Pancreas (tissue), 10 donors: ENCODE data around the gene CHPF2. TPM values are rescaled to one million over a fixed set of nuclear protein-coding genes. Genes with fewer than 3 reads are reported as not detected.

ENCODE experiments used
- ATAC-seq, 4 donors: fragments of 200-7000 bp; cut with Tn5 transposase; one replicate each; pipeline versions ENCODE4 v1.8.0 to v1.9.1; 2020; ENCODE audit warnings: mild to moderate bottlenecking in 4 of 4, moderate library complexity in 4 of 4
- DNase-seq, 6 donors: peaks; one replicate each; pipeline ENCODE4 v3.0.0-alpha.2; 2020
- FAIRE-seq: peaks from 2 replicates; lab custom pipeline; 2012; peaks lifted over from hg19 to GRCh38; lab: Jason Lieb, UNC
- H3K27ac ChIP-seq, 4 donors: fragments of 200-600 bp; sonication (generic); 1 replicate in 3 of 4; 2 replicates in 1 of 4; pipeline versions ENCODE4 v1.5.0 to v1.8.0; 2020
- H3K27me3 ChIP-seq, 4 donors: fragments of 200-600 bp; one replicate each; pipeline ENCODE4 v1.8.0; 2021
- H3K36me3 ChIP-seq, 3 donors: fragments of 200-600 bp; sonication (generic) in 1 of 3; one replicate each; pipeline versions ENCODE4 v1.5.0 to v1.8.0; 2020 to 2021
- H3K4me1 ChIP-seq, 3 donors: fragments of 200-600 bp; one replicate each; pipeline ENCODE4 v1.8.0; 2021
- H3K4me3 ChIP-seq, 4 donors: fragments of 200-600 bp; sonication (generic) in 2 of 4; one replicate each; pipeline versions ENCODE4 v1.5.0 to v1.8.0; 2020 to 2021
- H3K9me3 ChIP-seq, 4 donors: fragments of 200-600 bp; one replicate each; pipeline ENCODE4 v1.8.0; 2021
- WGBS, 2 donors: extraction: QIAGEN DNeasy Blood & Tissue Kit; methylation state at CpG; one replicate each; pipeline ENCODE4 v1.1.7; 2013; 5-methylcytosine and 5-hydroxymethylcytosine counted together
- intact Hi-C, 3 donors: fragments of 100-400 bp; cut with DNase I; formaldehyde crosslinking; loops; one replicate each; pipeline versions ENCODE4 v1.11.1 to v1.14.2; 2022
- polyA plus RNA-seq, 2 donors: library from polyadenylated mRNA; stranded (reverse); fragments of 200-250 nt; gene quantifications; one replicate each; pipeline ENCODE4 v1.2.3, GENCODE V29; 2013
- total RNA-seq, 6 donors: library from RNA; stranded (reverse); fragmentation: NEBNext Ultra II Directional in 4 of 6; extraction: Animal tissue kit (Norgen Biotek cat#: 25700) in 4 of 6; gene quantifications; one replicate each; pipeline versions ENCODE4 v1.2.1 to v1.2.4, GENCODE V29; 2021 to 2023
- TF ChIP-seq, protein P1 (sequence below), 4 donors: fragments of 200-600 bp; sonication (generic) in 3 of 4; IDR thresholded peaks; one replicate each; pipeline versions ENCODE4 v1.5.0 to v1.8.0; 2021; ENCODE audit warnings: antibody characterized with exemption in 4 of 4
- donor health status: healthy with polysubstance abuse.
- donor health status: DM: no; HTN: no; CAD: no; lungs with moderate emphysema.
- donor health status: DM: no; HTN: no; CAD: no.
- donor health status: control.
- donor health status: control.
- donor health status: Bipolar disorder and iron deficiency.
- donor health status: DM: yes; HTN: yes; CAD: no.
- donor health status: DM: no; HTN: no; CAD: no.
- donor health status: DM: no; HTN: no; CAD: no.
- donor health status: DM: yes; HTN: yes; CAD: no.

CHPF2 gene
- total and polyA plus RNA-seq, 8 donors = 12.8 to 38.6 (median 21.7) TPM

DNA sequence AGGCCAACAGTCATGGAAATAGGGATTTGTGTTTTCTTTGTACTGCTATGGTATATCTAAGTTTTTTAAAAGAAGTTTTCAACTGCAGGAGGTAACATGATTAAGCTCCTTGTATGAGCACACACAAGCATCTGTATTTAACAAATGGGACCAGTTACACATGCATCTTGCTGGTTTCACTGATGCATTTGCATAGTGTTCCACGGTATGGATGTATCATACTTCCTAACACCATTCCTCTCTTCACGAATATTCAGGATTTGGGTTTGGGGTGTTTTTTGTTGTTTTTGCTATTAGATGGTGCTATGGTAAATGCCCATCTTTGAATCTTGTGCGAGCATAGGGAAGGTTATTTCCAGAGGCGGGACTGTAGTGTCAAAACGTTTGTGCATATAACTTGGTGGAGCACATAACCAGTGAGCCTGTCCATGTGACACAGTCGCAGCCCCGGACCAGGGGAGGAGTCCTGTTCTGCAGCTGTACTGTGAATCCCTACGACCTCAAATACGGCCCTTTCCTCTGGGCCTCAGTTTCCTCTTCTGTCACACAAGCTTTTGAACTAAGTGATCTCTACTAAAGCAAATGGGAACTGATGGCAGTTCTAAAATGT is 23.9 kb upstream of the CHPF2 start:
- no peak for FAIRE-seq
- DNase-seq = no peak
- H3K36me3 ChIP-seq = peaks cover 0 to under 1% (median 0%) of the 10 kb centered on the region in 3 donors
- intact Hi-C loops = no loop called here
- H3K4me3 ChIP-seq = no peak overlapping the region
- no peak overlapping the region for H3K27ac ChIP-seq
- TF ChIP-seq, protein P1, sequence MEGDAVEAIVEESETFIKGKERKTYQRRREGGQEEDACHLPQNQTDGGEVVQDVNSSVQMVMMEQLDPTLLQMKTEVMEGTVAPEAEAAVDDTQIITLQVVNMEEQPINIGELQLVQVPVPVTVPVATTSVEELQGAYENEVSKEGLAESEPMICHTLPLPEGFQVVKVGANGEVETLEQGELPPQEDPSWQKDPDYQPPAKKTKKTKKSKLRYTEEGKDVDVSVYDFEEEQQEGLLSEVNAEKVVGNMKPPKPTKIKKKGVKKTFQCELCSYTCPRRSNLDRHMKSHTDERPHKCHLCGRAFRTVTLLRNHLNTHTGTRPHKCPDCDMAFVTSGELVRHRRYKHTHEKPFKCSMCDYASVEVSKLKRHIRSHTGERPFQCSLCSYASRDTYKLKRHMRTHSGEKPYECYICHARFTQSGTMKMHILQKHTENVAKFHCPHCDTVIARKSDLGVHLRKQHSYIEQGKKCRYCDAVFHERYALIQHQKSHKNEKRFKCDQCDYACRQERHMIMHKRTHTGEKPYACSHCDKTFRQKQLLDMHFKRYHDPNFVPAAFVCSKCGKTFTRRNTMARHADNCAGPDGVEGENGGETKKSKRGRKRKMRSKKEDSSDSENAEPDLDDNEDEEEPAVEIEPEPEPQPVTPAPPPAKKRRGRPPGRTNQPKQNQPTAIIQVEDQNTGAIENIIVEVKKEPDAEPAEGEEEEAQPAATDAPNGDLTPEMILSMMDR (IDR thresholded peaks at IDR 0.05) = no peak
- H3K27me3 ChIP-seq = no peaks in the 10 kb centered on the region
- ATAC-seq = no peak
- H3K4me1 ChIP-seq = no peaks in the 10 kb centered on the region
- 47 to 54% methylated on average over 9 of the region's 9 CpGs for WGBS, 2 donors
- no peaks in the 10 kb centered on the region for H3K9me3 ChIP-seq

DNA sequence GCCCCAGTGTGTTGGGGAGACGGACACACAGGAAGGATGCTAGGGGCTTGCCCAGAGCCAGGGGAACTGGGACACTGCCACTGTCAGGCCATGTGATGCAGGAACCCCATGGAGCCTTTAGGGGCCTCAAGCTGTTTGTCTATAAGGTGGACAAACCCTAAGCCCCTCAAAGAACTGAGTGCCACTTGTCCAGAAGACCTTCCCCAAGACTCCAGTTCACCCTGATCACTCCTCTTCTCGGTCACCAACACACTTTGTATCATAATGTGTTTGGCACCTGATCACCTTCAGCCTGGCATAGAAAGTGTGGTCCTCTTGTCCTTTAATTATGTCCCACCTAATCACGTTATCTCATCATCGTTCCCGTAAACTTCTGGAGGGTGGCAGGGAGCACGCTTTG is 22.7 kb upstream of the CHPF2 start:
- no peaks in the 10 kb centered on the region for H3K4me1 ChIP-seq
- DNase-seq = no peak
- TF ChIP-seq, protein P1 (IDR thresholded peaks at IDR 0.05) = no peak

DNA sequence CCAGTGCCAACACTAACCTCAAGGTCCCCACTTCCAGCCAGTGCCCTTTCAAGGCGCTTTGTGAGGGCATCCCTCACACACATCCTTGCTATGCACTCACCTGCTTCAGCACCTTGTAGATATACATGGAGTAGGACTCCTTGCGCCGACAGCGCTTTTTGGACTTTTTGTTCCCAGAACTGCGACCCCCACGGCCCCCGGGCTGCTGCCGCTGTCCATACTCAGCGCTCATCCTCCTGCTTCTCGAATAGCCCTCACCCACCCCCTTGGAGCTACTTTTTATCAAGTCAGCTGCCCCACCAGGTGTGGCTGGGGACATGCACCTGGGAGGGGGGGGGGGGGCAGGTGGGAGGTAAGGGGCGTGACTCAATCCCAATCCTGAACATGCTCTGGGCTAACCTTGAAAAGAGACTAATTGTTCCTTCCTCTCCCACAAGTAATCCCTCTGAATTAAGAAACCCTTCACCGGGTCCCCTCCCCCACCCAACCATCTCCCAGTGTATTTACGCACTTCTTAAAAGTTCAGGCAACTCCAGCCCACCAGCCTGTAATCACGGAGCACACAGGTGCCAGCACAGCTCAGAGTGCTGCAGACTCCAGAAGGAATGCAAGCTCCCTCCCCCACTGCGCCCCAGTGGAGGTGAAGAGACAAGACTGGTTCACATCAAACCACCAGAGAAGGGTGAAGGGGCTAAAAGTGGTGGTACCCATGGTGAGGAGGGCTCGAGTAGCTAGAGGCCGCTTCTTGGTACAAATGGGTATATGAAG is 22.0 kb upstream of the CHPF2 start, which contains the start of gene H2BK1:
Gene H2BK1 (minus strand): TSS at position 402 of the 768 bp plus-strand sequence. CDS start 170 bp downstream, at position 232.
- DNase-seq (no peak), FAIRE-seq (no peak), ATAC-seq (no peak)
- TF ChIP-seq, protein P1 (IDR thresholded peaks at IDR 0.05) = no peak
- Histone ChIP-seq H3K27ac (no peak within 1 kb of the TSS), H3K9me3 (no peaks in the 10 kb centered on the region), H3K4me1 (no peaks in the 10 kb centered on the region), H3K27me3 (no peaks in the 10 kb centered on the region), H3K36me3 (peaks cover 0 to 20% (median 6%) of the 10 kb centered on the region in 3 donors), H3K4me3 (no peak within 1 kb of the TSS)
- 56 to 61% methylated on average over 17 of the region's 17 CpGs for WGBS, 2 donors
- intact Hi-C loops = no loop called here

More for the DNA sequence above, 22.7 kb upstream of the CHPF2 start:
- FAIRE-seq = no peak
- Histone ChIP-seq H3K36me3 (peaks cover 0 to 13% (median 6%) of the 10 kb centered on the region in 3 donors), H3K9me3 (no peaks in the 10 kb centered on the region), H3K4me3 (no peak overlapping the region), H3K27me3 (no peaks in the 10 kb centered on the region), H3K27ac (no peak overlapping the region)
- intact Hi-C loops = no loop called here
- ATAC-seq = no peak
- 59 to 70% methylated on average over 6 of the region's 6 CpGs for WGBS, 2 donors

DNA sequence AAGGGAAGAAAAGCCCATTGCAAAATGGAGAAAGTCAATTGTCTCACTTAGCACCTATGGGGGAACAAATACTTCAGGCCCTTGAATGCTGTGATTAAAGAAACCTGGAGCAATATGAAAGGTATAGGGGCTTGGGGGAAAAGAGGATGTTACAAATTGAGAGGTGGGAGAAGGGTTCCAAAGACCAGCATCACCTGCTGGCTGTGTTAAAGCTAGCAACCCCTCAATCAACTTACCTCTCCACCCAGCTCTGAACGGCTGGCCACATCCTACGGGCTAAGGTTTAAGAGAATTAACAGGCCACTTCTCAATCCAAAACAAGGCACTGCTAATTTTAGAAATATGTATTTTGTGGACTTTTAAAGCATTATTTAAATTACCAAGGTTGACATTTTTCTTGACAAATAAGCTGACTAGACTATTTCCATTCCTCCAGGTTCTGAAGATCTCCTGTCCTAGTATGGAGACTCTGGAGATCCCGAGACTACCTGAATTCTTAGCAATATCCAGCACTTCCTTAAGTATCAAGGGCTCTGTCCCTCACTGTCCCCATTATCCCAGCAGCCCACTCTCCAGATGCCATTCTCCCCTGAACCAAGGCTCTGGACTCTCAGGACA is 21.0 kb upstream of the CHPF2 start:
- FAIRE-seq (no peak), ATAC-seq (no peak), DNase-seq (no peak)
- Histone ChIP-seq H3K27me3 (no peaks in the 10 kb centered on the region), H3K4me3 (no peak overlapping the region), H3K4me1 (no peaks in the 10 kb centered on the region), H3K9me3 (no peaks in the 10 kb centered on the region), H3K36me3 (peaks cover 0 to 27% (median 11%) of the 10 kb centered on the region in 3 donors), H3K27ac (no peak overlapping the region)
- WGBS, 2 donors = 66 to 76% methylated on average over 3 of the region's 3 CpGs
- intact Hi-C loops = no loop called here
- TF ChIP-seq, protein P1 (IDR thresholded peaks at IDR 0.05) = no peak
